GM12865 (cell line): ENCODE measurements around the gene FRMD3.
"Not testable (repeated sequence)": the region's sequence is repeated elsewhere in the genome, so short reads cannot be mapped to it uniquely, and the experiment has no call there.

Experiments used
- DNase-seq: peaks from one replicate; pipeline ENCODE4 v3.0.0; 2010; ENCODE audit warnings: low read depth
- H3K4me3 ChIP-seq: 2 replicates; pipeline ENCODE4 v1.5.1; 2011; ENCODE audit warnings: mild to moderate bottlenecking, low read depth, low read length, control low read depth
- CTCF ChIP-seq: IDR thresholded peaks from 2 replicates; pipeline ENCODE4 v1.5.1; 2011; ENCODE audit warnings: low read length, control low read depth, low read depth, inconsistent platforms; ENCODE audit not compliant: insufficient read depth; ENCODE audit errors: missing control alignments

Gene FRMD3

GRCh38 chr9:83526901-83527300 is 11.3 kb downstream of the FRMD3 start:
- no peak for TF ChIP-seq CTCF
- no peak for DNase-seq

GRCh38 chr9:83526211-83526610 is 12.0 kb downstream of the FRMD3 start:
- no peak for DNase-seq
- no peak for TF ChIP-seq CTCF
- H3K4me3 ChIP-seq: no peak overlapping the region

More at GRCh38 chr9:83526901-83527300, 11.3 kb downstream of the FRMD3 start:
- H3K4me3 ChIP-seq: no peak overlapping the region

GRCh38 chr9:83523684-83524083 is 14.5 kb downstream of the FRMD3 start:
- no peak overlapping the region for H3K4me3 ChIP-seq
- DNase-seq: no peak
- TF ChIP-seq CTCF: no peak

GRCh38 chr9:83521411-83521810 is 16.8 kb downstream of the FRMD3 start:
- no peak for TF ChIP-seq CTCF
- no peak for DNase-seq
- H3K4me3 ChIP-seq: no peak overlapping the region

GRCh38 chr9:83521011-83521410 is 17.2 kb downstream of the FRMD3 start:
- H3K4me3 ChIP-seq: no peak overlapping the region
- DNase-seq: no peak
- no peak for TF ChIP-seq CTCF

- TF ChIP-seq CTCF: no peak
- no peak for DNase-seq
- no peak overlapping the region for H3K4me3 ChIP-seq
Measured at GRCh38 chr9:83520292-83520691, 17.9 kb downstream of the FRMD3 start.

GRCh38 chr9:83517980-83518379 is 20.2 kb downstream of the FRMD3 start:
- not testable (repeated sequence) for DNase-seq, H3K4me3 ChIP-seq

- TF ChIP-seq CTCF: no peak
- no peak for DNase-seq
Measured at GRCh38 chr9:83514767-83515166, 23.4 kb downstream of the FRMD3 start.

More at GRCh38 chr9:83514767-83515166, 23.4 kb downstream of the FRMD3 start:
- H3K4me3 ChIP-seq: no peak overlapping the region
